Neural progenitor cell (in vitro differentiated cells): Measurements from ENCODE around the gene SMLR1.

ENCODE experiments used
- CTCF ChIP-seq: fragments of 200-600 bp; sonication (generic); IDR thresholded peaks from 2 replicates; pipeline ENCODE4 v1.5.1; 2017; ENCODE audit warnings: antibody characterized with exemption, mild to moderate bottlenecking
- EZH2 ChIP-seq: fragments of 200-600 bp; sonication (generic); IDR thresholded peaks from 2 replicates; pipeline ENCODE4 v1.6.1; 2017; ENCODE audit warnings: antibody characterized with exemption, mild to moderate bottlenecking, moderate library complexity
- EZH2phosphoT487 ChIP-seq: fragments of 200-600 bp; sonication (generic); IDR thresholded peaks from 2 replicates; pipeline ENCODE4 v1.6.1; 2017; ENCODE audit warnings: antibody characterized with exemption

- no peak for TF ChIP-seq CTCF
- TF ChIP-seq EZH2: no peak
- no peak for TF ChIP-seq EZH2phosphoT487
Measured at GRCh38 chr6:130779658-130780033, 47.6 kb upstream of the SMLR1 start.
